ELF-1 (cell line): ENCODE measurements around the gene EXOC6B.
"Not testable (repeated sequence)": the region's sequence is repeated elsewhere in the genome, so short reads cannot be mapped to it uniquely, and the experiment has no call there.

ENCODE experiments used
- DNase-seq: peaks from one replicate; pipeline ENCODE4 v3.0.0-alpha.2; 2016; ENCODE audit warnings: low read depth, low spot score

Gene EXOC6B

GRCh38 chr2:72442270-72442669 is 383.6 kb downstream of the EXOC6B start:
- no peak for DNase-seq

- DNase-seq, result no peak
Observed at GRCh38 chr2:72439892-72440291, 385.9 kb downstream of the EXOC6B start.

- DNase-seq, result no peak
Observed at GRCh38 chr2:72438364-72438763, 387.5 kb downstream of the EXOC6B start.

GRCh38 chr2:72431737-72432136 is 394.1 kb downstream of the EXOC6B start:
- no peak for DNase-seq

GRCh38 chr2:72427022-72427861 is 398.6 kb downstream of the EXOC6B start:
- DNase-seq, result no peak

- DNase-seq, result no peak
Observed at GRCh38 chr2:72425996-72426395, 399.8 kb downstream of the EXOC6B start.

GRCh38 chr2:72423756-72424155 is 402.1 kb downstream of the EXOC6B start:
- no peak for DNase-seq

- DNase-seq, result not testable (repeated sequence)
Observed at GRCh38 chr2:72421771-72422379, 404.0 kb downstream of the EXOC6B start.

- no peak for DNase-seq
Observed at GRCh38 chr2:72415781-72416475, 409.9 kb downstream of the EXOC6B start.

- DNase-seq, result no peak
Observed at GRCh38 chr2:72415241-72415661, 410.6 kb downstream of the EXOC6B start.

- DNase-seq, result no peak
Observed at GRCh38 chr2:72414137-72414760, 411.6 kb downstream of the EXOC6B start.

GRCh38 chr2:72413716-72414115 is 412.1 kb downstream of the EXOC6B start:
- no peak for DNase-seq

- DNase-seq, result no peak
Observed at GRCh38 chr2:72412214-72412613, 413.6 kb downstream of the EXOC6B start.

GRCh38 chr2:72399879-72400278 is 426.0 kb downstream of the EXOC6B start:
- no peak for DNase-seq

GRCh38 chr2:72395096-72395495 is 430.7 kb downstream of the EXOC6B start:
- DNase-seq, result no peak

- no peak for DNase-seq
Observed at GRCh38 chr2:72394541-72395070, 431.2 kb downstream of the EXOC6B start.

GRCh38 chr2:72389447-72389846 is 436.4 kb downstream of the EXOC6B start:
- no peak for DNase-seq

GRCh38 chr2:72388263-72388662 is 437.6 kb downstream of the EXOC6B start:
- DNase-seq, result no peak

- DNase-seq, result peak; percentile 11
Observed at GRCh38 chr2:72386288-72386687, 439.5 kb downstream of the EXOC6B start.

- no peak for DNase-seq
Observed at GRCh38 chr2:72378753-72379348, 447.0 kb downstream of the EXOC6B start.

- DNase-seq, result peak; percentile 59
Observed at GRCh38 chr2:72367530-72368225, 458.2 kb downstream of the EXOC6B start.
